ENCODE results near the gene LCMT1.

Gene LCMT1

GRCh38 chr16:25199457-25199856, 87.9 kb downstream of the LCMT1 start:
- DNase-seq (ENCODE audit: low spot score) = no peak

- DNase-seq (ENCODE audit: low spot score) = peak; percentile 3
Measured at GRCh38 chr16:25210758-25211157, 99.2 kb downstream of the LCMT1 start.

GRCh38 chr16:25212636-25213035, 101.1 kb downstream of the LCMT1 start:
- no peak for DNase-seq (ENCODE audit: low spot score)

- DNase-seq (ENCODE audit: low spot score) = no peak
Measured at GRCh38 chr16:25213709-25214397, 102.3 kb downstream of the LCMT1 start.

- DNase-seq (ENCODE audit: low spot score) = no peak
Measured at GRCh38 chr16:25217112-25217511, 105.6 kb downstream of the LCMT1 start.

GRCh38 chr16:25217921-25218320, 106.4 kb downstream of the LCMT1 start:
- no peak for DNase-seq (ENCODE audit: low spot score)

- no peak for DNase-seq (ENCODE audit: low spot score)
Measured at GRCh38 chr16:25219070-25219737, 107.7 kb downstream of the LCMT1 start.

- no peak for DNase-seq (ENCODE audit: low spot score)
Measured at GRCh38 chr16:25222959-25223358, 111.4 kb downstream of the LCMT1 start.

- no peak for DNase-seq (ENCODE audit: low spot score)
Measured at GRCh38 chr16:25223964-25224363, 112.4 kb downstream of the LCMT1 start.

- DNase-seq (ENCODE audit: low spot score) = no peak
Measured at GRCh38 chr16:25224731-25225319, 113.3 kb downstream of the LCMT1 start.
